Nephron (organoid): ENCODE measurements around the gene NFATC2.

Experiments used
- H3K27ac Mint-ChIP-seq, 3 experiments: 2 replicates each; pipeline ENCODE4 v1.8.0; 2020; ENCODE audit warnings: mixed read lengths in 3 of 3, mild to moderate bottlenecking in 2 of 3, moderate library complexity in 1 of 3
- H3K27me3 Mint-ChIP-seq: 2 replicates; pipeline ENCODE4 v1.8.0; 2021; ENCODE audit warnings: low read depth, mild to moderate bottlenecking, moderate library complexity, mixed read lengths
- H3K36me3 Mint-ChIP-seq: 2 replicates; pipeline ENCODE4 v1.8.0; 2020; ENCODE audit warnings: low read depth, mixed read lengths
- H3K4me1 Mint-ChIP-seq: 2 replicates; pipeline ENCODE4 v1.8.0; 2020; ENCODE audit warnings: mixed read lengths
- H3K4me3 Mint-ChIP-seq, 3 experiments: 2 replicates each; pipeline ENCODE4 v1.8.0; 2020; ENCODE audit warnings: mild to moderate bottlenecking in 3 of 3, mixed read lengths in 3 of 3, moderate library complexity in 2 of 3
- H3K9me3 Mint-ChIP-seq: 2 replicates; pipeline ENCODE4 v1.8.0; 2020; ENCODE audit warnings: mixed read lengths
- TF ChIP-seq, protein P1 (sequence below), 3 experiments: fragments of 200-600 bp; sonication (generic); IDR thresholded peaks; one replicate each; pipeline ENCODE4 v1.5.0; 2021; ENCODE audit warnings: antibody characterized with exemption in 3 of 3; ENCODE audit not compliant: unreplicated experiment in 3 of 3

The NFATC2 gene

DNA sequence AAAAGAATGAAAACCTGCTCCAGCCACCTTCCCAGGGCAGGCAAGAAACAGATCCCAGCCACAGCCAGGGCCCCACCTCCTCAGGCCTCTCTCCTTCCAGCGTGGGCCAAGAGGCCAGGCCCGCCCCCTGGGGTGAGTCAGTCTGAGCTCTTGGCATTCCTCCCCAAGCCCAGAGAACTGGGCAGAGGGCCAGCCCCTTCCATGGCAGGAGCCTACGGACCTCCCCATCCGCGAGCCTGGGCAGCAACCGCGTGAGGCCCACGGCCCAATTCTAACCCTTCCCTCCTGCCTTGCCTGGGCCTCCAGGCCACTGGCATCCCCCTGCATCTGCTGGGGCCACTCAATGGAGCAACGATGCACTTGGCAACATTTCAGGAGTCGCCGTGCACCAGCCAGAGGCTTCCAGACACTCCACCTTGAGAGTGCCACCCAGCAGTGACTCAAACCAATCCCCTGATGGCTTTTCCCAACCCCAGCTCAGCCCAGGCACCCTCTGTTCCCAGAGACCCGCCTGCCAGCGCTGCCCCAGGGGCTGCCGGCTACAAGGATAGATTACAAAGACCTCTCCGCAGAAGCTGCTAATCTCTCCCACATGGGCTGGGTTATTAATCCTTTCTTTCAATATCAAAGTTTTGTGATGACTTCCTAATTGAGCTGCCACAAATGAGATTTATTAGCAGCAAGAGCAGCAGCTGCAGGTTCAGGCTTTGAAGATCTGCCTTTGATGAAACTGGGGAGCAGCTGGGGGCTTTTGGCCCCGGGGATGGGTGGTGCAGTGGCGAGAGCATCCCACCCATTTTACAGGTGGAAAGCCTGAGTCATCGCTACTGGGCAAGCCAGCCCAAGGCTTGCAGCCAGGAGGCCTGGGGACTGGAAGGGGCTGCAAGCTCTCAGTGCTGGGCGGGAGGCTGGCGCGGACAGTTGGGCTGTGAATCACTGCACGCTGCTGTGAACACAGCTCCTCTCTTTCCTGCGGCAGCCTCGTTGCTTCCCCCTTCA, 85.7 kb downstream of the NFATC2 start:
- peak overlapping the region in 2 of 3 experiments; percentile 92 to 95 for H3K27ac Mint-ChIP-seq
- peak overlapping the region in 1 of 3 experiments; percentile 35 for H3K4me3 Mint-ChIP-seq
- peaks cover 5% of the 10 kb centered on the region for H3K9me3 Mint-ChIP-seq
- H3K27me3 Mint-ChIP-seq = peaks cover 8% of the 10 kb centered on the region
- TF ChIP-seq, protein P1, sequence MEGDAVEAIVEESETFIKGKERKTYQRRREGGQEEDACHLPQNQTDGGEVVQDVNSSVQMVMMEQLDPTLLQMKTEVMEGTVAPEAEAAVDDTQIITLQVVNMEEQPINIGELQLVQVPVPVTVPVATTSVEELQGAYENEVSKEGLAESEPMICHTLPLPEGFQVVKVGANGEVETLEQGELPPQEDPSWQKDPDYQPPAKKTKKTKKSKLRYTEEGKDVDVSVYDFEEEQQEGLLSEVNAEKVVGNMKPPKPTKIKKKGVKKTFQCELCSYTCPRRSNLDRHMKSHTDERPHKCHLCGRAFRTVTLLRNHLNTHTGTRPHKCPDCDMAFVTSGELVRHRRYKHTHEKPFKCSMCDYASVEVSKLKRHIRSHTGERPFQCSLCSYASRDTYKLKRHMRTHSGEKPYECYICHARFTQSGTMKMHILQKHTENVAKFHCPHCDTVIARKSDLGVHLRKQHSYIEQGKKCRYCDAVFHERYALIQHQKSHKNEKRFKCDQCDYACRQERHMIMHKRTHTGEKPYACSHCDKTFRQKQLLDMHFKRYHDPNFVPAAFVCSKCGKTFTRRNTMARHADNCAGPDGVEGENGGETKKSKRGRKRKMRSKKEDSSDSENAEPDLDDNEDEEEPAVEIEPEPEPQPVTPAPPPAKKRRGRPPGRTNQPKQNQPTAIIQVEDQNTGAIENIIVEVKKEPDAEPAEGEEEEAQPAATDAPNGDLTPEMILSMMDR (IDR thresholded peaks at IDR 0.05; ENCODE audit: unreplicated experiment in 3 of 3) = no peak
- H3K4me1 Mint-ChIP-seq = peaks cover 50% of the 10 kb centered on the region
- peaks cover 13% of the 10 kb centered on the region for H3K36me3 Mint-ChIP-seq

DNA sequence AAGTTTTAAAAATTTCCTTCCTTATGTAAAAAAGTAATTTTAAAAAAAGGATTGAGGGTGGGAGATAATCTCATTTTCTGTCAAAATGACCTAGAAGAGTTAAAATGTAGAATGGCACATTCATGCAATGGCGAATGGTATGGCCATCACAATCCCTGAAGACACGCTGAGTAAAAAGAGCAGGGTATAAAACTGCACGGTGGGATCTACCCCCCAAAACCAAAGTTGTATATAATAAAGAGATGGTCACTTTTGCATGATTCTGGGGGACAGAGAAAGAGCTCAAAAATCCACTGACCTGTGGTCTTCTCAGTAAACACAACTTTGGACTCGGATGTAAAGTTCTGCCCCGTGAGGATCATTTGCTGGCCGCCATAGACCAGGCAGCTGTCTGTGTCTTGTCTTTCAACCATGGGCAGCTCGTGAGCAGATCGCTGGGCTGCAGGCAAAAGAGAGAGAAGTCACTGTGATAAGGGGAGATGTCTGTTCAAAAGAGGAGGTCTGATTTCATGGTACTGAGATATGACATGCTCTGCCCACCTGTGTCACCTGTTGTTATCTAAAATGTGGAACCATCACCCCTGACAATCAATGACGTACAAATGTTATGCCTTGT, 88.2 kb downstream of the NFATC2 start:
- TF ChIP-seq, protein P1 (IDR thresholded peaks at IDR 0.05; ENCODE audit: unreplicated experiment in 3 of 3) = no peak
- H3K9me3 Mint-ChIP-seq = peaks cover 5% of the 10 kb centered on the region
- H3K4me3 Mint-ChIP-seq = no peak overlapping the region
- peaks cover 49% of the 10 kb centered on the region for H3K4me1 Mint-ChIP-seq
- H3K27me3 Mint-ChIP-seq = peaks cover 4% of the 10 kb centered on the region
- peak overlapping the region in 1 of 3 experiments; percentile 83 for H3K27ac Mint-ChIP-seq
- H3K36me3 Mint-ChIP-seq = peaks cover 13% of the 10 kb centered on the region

DNA sequence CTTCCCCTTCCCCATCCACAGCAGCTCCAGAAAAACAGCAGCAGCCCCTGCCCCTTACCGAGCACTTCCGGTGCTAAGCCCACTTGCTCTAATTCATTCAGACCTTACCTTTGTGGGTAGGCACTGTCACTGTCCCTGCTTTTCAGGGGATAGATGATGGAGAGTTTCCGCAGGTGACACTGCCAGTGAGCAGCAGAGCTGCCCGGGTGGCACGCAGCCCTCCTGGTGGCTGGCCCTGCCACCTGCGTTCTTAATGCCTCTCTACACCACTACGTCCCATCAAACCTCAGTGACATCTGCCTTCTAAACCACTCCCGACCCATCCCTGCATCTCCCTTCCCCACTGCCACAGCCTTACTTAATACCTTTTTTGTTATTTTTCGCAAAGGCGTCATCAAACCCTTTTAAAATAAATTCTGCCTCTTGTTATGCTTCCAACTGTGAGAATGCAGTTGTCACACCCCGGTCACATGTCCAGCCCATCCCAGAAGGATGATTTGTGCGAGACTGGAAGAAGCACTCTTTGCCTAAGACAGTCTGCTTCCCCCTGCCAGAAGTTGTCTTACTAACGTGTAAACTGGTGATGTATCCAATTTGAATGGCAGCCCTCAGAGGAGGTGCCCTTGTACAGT, 89.7 kb downstream of the NFATC2 start:
- TF ChIP-seq, protein P1 (IDR thresholded peaks at IDR 0.05; ENCODE audit: unreplicated experiment in 3 of 3) = no peak
- Mint-ChIP-seq H3K36me3 (peaks cover 13% of the 10 kb centered on the region), H3K27me3 (peaks cover 9% of the 10 kb centered on the region), H3K4me3 (no peak overlapping the region), H3K9me3 (peaks cover 5% of the 10 kb centered on the region), H3K27ac (peak overlapping the region in 1 of 3 experiments; percentile 17), H3K4me1 (peaks cover 64% of the 10 kb centered on the region)

DNA sequence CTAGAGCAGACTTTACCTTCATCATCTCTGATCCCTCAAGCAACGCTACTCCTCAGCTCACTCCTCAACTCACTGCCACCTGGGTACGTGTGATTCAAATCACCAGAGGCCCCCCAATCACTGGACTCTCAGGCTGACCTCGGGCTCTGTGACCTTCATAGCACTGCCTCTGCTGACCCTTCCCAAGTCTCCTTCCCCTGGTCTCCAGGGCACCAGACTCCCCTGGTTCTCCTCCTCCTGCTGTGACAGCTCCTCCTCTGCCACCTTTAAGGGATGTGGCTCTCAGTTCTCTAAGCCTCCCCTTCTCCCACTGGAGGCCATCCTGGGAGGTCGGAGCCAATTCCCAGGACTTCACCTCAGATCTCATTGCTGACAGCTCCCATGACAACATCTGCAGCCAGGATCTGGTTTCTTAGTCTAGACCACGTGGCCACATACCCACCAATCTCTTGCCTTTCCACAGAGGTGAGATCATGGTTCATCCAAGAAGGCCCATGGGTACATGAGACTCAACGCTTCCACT, 90.4 kb downstream of the NFATC2 start:
- H3K9me3 Mint-ChIP-seq = peaks cover 5% of the 10 kb centered on the region
- TF ChIP-seq, protein P1 (IDR thresholded peaks at IDR 0.05; ENCODE audit: unreplicated experiment in 3 of 3) = no peak
- peaks cover 16% of the 10 kb centered on the region for H3K27me3 Mint-ChIP-seq
- peaks cover 13% of the 10 kb centered on the region for H3K36me3 Mint-ChIP-seq
- H3K27ac Mint-ChIP-seq = peak overlapping the region in 1 of 3 experiments; percentile 17
- H3K4me1 Mint-ChIP-seq = peaks cover 68% of the 10 kb centered on the region
- H3K4me3 Mint-ChIP-seq = no peak overlapping the region

- H3K36me3 Mint-ChIP-seq = peaks cover 13% of the 10 kb centered on the region
- H3K9me3 Mint-ChIP-seq = peaks cover 5% of the 10 kb centered on the region
- TF ChIP-seq, protein P1 (IDR thresholded peaks at IDR 0.05; ENCODE audit: unreplicated experiment in 3 of 3) = no peak
- H3K27ac Mint-ChIP-seq = peak overlapping the region in 1 of 3 experiments; percentile 32
- H3K4me3 Mint-ChIP-seq = no peak overlapping the region
- H3K27me3 Mint-ChIP-seq = peaks cover 14% of the 10 kb centered on the region
- H3K4me1 Mint-ChIP-seq = peaks cover 68% of the 10 kb centered on the region
Measured at GRCh38 chr20:51451484-51451883, 91.0 kb downstream of the NFATC2 start.
